Neural crest cell (in vitro differentiated cells): ENCODE data around the gene ANKRD40CL. TPM values are rescaled to one million over a fixed set of nuclear protein-coding genes. Genes with fewer than 3 reads are reported as not detected.

Experiments
- microRNA-seq: library from miRNA; unstranded; fragments of <30 nt; microRNA quantifications from one replicate; pipeline ENCODE4, GENCODE V29; 2020
- total RNA-seq: library from RNA; stranded (reverse); gene quantifications from 2 replicates; pipeline ENCODE4 v1.2.1, GENCODE V29; 2021

ANKRD40CL gene
- total RNA-seq, 1 donor from 2014 or later = not detected

Small RNA genes lying within 50 kb of the gene (microRNA-seq; reads per million reads assigned to microRNA genes)
- gene MIR8059 = not detected

Other genes starting within 250 kb of the ANKRD40CL start
- 0.11 TPM in 1 of 2 replicates, not detected in the other for gene EPN3, start 234.8 kb downstream of the ANKRD40CL start, total RNA-seq
- 24.4 and 25.8 TPM in 2 replicates for gene SPATA20, start 220.3 kb downstream of the ANKRD40CL start, total RNA-seq
- 1.1 TPM in 2 replicates for gene CACNA1G, start 206.8 kb downstream of the ANKRD40CL start, total RNA-seq
- gene ABCC3, start 132.6 kb downstream of the ANKRD40CL start, total RNA-seq = not detected in 2 replicates
- 62.0 and 64.0 TPM in 2 replicates for gene ANKRD40, start 59.6 kb downstream of the ANKRD40CL start, total RNA-seq
- 175 and 188 TPM in 2 replicates for gene LUC7L3, start 47.9 kb downstream of the ANKRD40CL start, total RNA-seq
- 0.07 and 0.09 TPM in 2 replicates for gene WFIKKN2, start 68.1 kb upstream of the ANKRD40CL start, total RNA-seq
- 26.2 and 29.5 TPM in 2 replicates for gene TOB1, start 98.8 kb upstream of the ANKRD40CL start, total RNA-seq